Activated naive CD4-positive, alpha-beta T cell (primary cell): Measurements from ENCODE around the gene TMEM156.
"Not testable (repeated sequence)": the region's sequence is repeated elsewhere in the genome, so short reads cannot be mapped to it uniquely, and the experiment has no call there.

Experiments used
- DNase-seq, 4 experiments: peaks; one replicate each; lab custom pipeline; 2025; lab: John Stamatoyannopoulos, UW

TMEM156 gene

DNA sequence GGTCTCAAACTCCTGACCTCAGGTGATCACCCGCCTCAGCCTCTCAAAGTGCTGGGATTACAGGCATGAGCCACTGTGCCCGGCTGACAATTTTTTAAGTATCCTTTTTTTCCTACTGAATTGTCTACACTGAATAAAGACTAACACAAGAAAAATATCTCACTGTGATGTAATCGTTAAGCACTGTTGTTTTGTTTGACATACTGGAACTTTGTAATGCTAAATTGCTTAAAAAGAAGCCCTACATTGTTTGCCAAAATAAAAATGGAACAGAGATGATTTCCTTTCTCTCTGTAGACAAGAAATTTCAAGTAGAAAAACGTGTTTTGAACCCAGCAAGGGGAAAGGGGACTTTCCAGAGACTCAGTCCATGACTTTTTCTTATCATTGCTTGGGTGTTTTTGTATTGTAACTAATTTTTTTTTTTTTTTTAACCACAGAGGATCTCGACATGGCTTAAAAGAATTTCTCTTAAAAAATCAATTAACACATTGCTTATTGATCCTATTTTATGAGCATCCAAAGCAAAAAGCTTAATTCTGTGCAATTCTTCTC, 74.9 kb downstream of the TMEM156 start:
- DNase-seq = no peak

DNA sequence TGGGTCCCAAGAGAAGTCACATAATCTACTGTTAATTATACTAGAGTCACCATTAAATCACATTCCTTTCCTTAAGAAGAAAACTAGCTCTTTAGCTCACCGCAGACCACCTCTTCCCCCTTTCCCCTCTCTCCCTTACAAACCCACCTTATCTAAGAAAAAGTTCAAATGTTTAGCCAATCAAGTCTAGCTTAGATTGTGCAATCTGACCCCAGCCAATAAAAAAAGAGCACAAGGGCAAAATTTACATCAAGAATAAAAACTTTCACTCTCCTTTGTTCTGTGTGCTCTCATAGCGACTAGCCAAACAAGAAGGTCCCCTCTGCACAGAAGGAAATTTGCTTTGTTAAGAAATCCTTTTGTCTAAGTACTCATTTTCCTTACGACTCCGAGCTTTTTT, 76.3 kb downstream of the TMEM156 start:
- DNase-seq = no peak

DNA sequence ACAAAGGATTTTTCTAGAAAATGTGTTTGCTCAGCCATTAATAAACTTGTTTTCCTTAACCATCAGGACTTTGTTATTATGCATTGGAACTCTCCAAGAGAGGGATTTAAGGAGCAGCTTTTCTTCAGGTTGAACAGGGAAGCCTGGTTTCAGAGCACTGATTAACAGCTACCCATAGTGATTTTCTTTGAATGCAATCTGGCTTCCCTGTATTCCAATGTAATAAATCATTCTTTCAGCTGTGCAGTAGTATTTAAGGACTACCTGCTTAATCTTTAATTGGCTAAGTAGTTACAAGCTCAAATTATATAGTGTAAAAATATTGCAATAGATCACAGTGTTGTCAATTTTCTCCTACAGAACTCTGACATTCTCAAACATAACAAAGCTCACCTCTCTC, 77.5 kb downstream of the TMEM156 start:
- DNase-seq = no peak

DNA sequence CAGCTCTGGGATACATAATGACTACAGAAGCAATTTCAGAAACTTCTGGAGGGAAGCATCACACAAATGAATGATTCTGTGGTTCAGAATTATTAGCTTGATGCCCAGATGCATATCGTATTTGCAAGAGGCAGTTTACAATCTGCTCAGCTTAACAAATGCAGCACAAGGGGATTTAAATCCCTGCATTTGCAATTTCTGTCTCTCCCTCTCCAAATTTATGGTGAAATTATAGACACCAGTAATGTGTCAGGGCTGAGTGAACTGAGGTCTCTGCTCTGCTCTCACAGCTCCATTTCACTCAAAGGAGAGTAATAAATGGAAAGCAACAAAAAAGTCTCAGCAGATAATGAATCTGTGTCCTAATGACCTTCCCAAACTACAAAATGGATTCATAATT, 80.2 kb downstream of the TMEM156 start:
- no peak for DNase-seq

DNA sequence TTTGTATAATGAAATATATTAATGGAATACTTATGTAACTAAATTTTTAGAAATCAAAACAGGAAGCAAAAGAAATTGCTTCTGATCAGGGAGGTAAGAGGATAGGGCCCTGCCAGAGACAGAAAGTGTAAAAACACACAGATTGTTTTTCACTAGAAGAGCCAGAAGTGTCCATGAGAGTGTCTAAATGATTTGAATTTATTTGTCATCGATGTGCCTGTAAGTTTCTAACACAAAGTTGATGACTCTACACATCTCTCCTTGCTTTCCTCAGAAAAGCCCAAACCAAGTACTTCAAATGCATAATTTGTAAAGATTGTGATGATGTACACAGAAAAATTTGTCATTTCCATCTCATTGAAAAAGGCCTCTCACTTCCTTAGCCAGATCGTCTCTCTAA, 80.6 kb downstream of the TMEM156 start:
- DNase-seq = no peak

DNA sequence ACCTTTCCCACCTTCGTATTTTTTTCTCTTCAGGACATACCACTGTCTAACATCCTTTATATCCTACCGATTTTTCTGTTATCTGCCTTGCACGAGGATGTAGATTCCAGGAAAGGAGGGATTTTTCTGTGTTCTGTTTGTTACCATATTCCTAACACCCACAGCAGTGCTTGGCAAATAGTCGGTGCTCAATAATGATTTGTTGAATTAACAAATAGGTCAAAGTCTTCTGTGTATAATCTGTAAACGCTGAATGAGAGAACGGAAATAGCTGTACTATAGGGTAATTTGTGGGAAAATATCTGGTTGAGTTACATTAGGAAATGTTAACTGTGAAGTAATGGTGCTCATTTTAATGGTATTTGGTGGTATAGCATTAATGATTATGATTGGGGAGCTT, 81.5 kb downstream of the TMEM156 start:
- no peak for DNase-seq

DNA sequence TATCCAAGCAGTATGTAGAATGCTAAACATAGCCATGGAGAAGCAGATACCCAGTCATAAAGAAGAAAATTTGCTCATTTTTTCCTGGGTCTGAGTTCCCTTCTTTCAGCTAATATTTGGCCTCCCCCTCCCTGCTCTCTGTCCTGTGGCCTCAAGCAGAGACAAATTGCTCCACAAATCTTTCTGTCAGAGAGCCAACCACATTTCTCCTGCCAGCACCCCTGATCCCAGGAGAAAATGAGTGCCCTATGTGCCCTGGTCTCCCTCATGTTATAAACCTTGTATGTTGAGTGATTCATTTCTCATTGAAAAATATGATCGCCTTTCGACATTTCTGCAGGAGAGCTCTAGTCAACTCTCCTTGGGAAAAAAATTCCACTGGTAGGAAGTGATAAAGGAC, 82.0 kb downstream of the TMEM156 start:
- no peak for DNase-seq

DNA sequence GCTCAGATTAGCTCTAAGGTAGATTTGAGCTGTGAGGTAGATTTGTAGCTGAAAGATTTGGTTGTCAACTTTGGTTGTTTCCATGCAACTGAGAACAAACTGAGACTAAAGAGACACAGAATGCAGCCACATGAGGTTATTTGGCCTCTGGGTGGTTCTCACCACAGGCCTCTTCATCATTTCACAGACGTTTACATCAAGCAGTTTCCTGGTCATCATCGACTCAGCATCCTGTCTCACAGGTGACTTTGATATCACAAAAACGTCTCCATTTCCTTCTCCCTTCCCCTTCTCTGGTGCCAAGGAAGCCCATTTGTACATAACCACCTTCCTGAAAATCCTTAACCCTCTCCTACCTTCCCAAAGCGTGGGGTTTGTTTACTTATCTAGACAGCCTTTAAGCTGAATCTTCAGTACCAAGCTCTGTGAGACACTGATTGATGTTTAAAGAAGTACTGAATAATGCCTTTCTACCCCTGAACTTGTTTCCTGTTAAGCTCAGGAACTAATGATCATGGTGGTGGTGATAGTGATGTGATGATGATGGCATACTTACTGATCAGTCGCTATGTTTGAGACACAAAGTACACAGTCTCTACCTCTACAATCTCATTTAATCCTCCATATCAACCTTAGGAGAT, 82.7 kb downstream of the TMEM156 start:
- no peak for DNase-seq

DNA sequence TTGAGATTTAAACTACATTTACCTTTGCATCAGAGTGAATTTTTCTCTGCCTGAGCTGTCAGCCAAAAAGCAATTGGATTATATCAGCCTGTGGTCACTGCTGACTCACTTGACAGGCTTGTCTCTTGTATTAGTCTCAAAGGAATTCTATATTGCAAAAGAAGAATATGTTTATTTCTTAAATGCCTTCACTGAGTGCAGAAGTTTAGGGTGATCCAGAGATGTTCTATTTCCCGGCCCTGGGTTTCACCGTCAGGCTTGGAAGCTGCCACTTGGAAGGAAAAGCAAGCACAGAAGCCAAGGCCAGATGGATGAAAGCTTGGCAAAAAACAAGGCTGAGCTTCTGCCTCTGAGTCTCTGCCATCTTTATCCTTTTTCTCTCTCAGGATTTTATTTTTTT, 83.7 kb downstream of the TMEM156 start:
- no peak for DNase-seq

DNA sequence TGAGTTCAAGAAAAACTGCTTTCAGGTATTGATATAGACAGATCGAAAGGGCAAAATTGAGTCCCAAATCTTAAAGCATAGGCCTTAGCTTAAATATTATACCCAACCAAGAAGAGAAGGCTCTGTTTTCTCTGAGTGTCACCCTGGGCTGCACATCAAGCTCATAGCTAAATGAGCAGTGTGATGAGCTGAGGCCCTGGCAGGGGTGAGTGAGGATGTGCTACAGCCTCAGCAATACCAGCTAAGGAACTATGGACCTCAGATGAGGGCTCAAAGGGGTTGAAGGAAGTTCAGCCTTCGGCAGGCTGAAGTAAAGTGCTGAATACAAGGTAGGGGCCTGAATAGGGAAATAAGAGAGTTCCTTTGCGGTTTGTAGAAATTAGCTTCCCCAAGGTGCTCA, 85.3 kb downstream of the TMEM156 start:
- no peak for DNase-seq

DNA sequence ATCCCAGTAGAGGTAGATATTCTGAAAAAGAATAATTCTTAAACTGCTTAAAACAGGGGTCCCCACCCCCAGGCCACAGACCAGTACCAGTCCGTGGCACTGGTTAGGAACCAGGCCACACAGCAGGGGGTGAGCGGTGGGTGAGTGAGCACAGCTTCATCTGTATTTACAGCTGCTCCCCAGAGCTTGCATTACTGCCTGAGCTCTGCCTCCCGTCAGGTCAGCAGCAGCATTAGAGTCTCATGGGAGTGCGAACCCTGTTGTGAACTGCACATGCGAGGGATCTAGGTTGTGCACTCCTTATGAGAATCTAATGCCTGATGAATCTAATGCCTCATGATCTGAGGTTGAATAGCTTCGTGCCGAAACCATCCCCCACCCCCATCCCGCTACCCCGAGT, 87.8 kb downstream of the TMEM156 start:
- DNase-seq = no peak

DNA sequence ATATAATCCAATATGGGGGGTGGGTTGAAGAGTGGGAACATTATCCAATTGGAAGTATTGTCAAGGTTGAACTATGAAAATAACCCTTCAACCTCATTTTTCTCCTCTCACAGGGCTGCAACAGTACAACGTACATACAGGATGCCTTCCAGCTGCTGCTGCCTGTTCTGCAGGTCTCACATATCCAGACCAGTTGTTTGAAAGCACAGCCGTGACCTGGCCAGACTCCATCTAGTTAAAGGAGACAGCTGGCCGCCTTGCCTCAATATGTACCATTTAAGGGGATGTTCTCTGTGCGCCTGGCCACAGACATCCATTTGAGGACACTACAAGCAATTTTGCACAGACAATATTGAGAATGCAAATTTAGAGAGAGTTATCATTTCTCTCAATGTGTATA, 88.9 kb downstream of the TMEM156 start:
- DNase-seq = no peak

DNA sequence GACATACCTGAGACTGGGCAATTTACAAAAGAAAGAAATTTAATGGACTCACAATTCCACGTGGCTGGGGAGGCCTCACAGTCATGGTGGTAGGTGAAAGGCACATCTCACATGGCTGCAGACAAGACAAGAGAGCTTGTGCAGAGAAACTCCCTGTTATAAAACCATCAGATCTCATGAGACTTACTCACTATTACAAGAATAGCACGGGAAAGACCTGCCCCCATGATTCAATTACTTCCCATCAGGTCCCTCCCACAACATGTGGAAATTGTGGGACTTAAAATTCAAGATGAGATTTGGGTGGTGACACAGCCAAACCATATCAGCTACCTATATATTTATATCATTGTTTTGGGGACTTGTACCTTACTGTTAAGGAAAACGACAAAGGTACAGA, 90.3 kb downstream of the TMEM156 start:
- not testable (repeated sequence) for DNase-seq

DNA sequence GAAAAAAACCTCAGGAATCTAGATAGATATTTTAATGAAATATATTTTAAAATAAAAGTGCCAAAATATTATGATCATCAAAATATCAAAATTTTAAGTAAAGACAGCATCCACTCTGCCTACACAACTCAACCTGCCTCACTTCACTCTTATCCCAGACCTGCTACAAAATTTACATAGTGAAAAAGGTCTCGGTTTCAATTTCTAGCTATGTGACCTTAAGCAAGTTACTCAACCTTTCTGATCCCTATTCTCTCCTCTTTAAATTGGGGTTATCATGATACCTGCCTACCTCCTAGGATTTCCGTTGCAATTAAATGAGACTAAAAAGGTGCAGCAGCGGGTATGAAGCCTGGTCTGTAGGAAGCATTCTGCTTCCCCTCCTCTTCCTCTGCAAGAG, 91.7 kb downstream of the TMEM156 start:
- no peak for DNase-seq

DNA sequence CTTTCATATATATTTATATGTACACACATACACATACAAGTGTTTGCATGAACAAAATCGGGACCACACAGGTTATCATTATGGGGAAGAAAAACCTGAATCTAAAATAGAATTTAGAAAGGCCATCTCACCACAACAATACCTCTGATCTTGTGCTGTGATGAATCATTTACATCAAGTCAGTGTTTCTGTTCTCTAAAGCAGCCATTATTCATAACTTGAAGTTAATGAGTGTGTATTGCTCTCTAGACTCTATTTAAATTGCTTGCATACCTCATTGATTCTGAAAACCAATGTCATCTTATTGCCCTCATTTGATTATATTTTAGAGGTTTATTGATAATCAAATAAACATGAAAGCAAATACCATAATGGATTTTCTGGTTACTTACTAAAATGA, 93.0 kb downstream of the TMEM156 start:
- no peak for DNase-seq

DNA sequence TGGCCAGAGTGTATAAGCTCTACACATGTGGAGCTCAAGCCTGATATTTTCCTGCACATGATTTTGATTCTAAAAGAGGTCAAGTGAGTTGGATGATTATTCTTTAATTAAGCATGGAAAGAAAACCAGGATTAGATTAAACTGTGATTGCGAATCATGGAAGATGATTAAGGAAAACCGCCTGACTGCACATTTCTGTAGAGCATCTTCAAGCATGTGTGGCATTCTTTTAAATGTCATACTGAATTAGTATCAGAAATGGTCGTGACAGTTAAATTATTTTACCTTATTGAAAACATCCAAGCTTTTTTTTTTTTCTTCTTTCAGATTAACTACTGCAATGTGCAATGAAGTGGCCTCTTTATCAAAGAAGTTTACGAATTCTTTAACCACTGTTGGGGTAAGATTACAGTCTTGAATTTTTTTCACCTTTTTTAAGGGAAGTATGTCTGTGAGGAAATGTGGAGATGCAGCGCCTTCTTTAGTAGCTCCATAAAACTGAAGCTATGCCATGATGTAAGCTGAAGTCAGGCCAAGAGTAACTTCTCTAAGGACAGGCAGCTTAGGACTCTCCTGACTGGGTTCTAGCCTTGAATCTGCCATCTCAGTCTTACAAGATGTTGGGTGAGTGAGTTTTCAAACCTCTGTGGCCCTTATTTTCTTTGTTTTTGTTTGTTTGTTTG, 96.7 kb downstream of the TMEM156 start:
- no peak for DNase-seq

DNA sequence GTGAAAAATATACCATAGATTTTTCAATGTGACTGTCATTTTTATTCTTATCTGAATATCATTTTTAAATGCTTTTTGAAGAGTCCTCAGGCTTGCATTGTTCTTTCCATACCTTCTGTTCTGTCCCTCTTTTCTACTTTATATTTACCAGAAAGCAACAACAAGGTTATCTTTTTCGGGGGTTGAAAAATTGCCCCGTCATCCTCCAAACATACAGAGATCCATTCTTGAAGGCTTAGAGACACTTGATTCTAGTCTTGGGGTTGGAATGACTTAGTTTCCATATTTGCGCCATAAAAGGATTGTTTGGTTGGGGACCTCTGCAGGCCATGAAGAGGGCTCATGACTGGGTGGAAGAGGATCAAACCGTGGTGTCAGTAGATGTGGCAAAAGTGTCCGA, 101.1 kb downstream of the TMEM156 start:
- no peak for DNase-seq

DNA sequence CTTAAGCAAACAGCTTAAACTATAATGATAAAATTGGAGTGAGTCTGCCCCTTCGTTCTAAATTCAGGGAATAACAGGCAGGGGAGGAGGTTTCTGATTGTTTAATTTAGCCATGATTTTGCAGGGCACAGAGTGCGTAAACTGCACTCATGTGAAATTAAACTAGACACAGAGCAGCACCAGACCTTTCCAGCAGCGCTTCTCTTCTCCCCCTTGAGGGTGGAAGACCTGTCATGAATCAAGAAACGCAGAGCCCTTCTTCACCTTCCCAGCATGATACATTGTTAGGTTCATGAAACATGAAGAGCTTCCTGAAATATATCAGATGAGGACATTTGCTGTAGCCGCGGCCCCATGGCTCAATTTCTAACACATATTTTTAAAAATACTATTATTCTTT, 101.5 kb downstream of the TMEM156 start:
- DNase-seq = no peak

DNA sequence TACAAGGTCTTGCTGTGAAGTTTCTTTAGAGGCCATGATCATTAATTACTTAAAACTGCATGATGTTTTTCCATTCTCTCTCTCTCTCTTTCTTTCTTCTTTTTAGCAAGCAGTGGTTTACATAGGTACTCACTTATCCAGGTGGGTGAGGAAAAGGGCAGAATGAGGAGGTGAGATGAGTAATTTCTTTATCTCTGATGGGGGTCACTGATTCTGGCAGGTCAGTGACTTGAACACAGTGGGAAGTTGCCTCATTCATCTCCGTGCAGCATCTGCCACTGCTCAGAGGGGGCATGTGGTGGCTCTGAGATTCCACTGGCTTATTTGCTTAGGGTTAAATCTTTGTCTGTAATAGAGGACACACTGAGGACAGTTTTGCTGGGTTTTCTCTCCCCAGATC, 102.0 kb downstream of the TMEM156 start:
- no peak for DNase-seq

DNA sequence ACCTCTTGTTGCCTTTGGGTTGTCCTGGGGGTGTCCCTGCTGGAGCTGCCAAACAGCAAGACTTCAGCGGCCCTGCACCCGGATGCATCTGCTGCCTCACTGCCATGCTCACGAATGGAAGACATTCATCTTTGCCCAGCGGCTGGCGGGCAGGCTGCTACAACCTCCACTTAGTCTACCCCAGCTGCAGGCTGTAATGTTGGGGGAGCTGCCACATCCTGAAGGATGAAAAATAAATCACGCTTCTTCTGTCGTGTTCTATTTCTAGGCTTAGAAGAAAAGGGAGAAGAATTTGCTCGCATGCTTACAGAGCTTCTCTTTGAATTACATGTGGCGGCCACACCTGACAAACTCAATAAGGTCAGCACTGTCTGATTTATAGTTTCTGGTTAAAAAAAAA, 103.2 kb downstream of the TMEM156 start:
- DNase-seq = no peak

DNA sequence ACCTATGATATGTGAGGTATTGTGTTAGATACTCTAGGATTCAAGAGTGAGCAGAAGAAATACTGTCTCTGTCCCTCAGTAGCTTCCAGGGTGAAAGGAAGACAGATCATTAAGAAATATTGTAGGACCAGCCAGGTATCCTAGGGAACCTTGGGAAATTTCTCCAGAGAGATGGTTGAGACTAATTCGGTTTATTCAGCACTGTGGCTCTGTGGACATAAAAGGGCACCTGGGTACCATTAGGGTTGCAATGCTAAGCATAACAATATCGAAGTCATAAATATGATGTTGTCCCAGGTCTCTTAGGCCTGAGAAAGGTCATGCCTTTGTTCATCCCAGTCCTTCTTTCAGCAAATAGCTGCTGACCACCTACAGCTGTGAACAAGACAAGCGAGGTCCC, 103.6 kb downstream of the TMEM156 start:
- DNase-seq = no peak

DNA sequence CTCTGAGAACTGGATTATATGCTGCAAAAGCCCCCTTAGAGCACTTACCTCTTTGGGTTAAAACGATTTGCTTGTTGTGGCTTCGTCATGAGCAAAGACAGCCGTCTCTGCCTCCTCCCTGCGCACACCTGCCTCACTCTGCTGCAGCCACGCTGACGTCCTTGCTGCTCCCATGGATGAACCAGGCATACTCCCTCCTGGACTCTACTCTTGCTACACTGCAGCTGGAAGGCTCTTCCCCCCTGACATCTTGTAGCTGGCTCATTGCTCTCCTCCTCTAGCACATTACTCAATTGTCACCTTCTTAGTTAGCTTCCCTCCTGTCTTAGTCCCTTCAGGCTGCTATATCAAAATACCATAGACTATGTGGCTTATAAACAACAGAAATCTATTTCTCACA, 105.3 kb downstream of the TMEM156 start:
- no peak for DNase-seq

DNA sequence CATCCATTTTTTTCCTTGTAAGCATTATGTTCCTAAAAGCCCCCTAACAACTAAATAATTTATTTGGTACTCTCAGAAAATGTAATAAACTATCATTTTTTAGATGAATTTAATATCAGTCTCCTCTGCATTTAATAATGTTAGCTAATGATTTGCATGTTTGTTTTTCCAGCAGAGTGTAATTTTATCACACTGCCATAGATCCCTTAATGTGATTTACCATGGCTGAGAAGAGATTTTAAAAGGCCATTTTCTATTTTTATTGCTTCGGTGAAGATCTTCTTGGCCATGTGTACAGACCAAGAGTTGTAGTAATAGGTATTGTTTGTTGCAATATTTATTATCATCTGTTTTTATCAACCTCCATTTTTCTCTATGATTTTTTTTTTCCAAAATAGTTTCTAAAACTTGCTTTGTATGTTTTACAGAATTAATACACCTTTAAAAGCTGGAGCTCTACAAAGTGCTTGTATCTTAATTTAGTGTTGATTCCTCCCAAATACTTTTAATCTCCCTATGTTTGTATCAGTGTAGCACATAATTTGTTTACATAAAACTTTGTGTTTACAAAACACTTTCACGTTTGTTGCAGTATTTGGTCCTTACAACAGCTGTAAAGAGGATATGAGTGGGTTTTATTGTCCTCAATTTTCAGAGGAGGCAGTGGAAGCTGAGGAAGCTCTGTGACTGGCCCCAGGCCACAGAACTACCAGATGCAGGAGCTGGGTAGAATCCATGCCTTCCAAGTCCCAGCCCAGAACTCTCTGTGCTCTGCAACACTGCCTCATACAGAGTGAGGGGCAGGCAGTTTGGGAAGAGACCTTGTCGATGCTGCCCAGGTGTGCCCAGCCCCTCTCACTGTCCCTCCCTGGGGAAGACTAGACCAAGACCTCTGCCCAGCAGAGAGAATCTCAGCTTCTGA, 106.5 kb downstream of the TMEM156 start:
- DNase-seq = no peak
